Retinal pigment epithelial cell (primary cell): ENCODE measurements around the gene RTF1.

Experiments used
- DNase-seq: peaks from one replicate; pipeline ENCODE4 v3.0.0-alpha.2; 2010; ENCODE audit warnings: low read depth
- H3K4me3 ChIP-seq: 2 replicates; pipeline ENCODE4 v1.5.1; 2011; ENCODE audit warnings: mild to moderate bottlenecking, low read length, control low read depth, moderate library complexity
- CTCF ChIP-seq: conservative IDR thresholded peaks from 2 replicates; pipeline ENCODE4 v1.5.1; 2011; ENCODE audit warnings: low read depth, low read length, control low read depth, inconsistent platforms

Gene RTF1

GRCh38 chr15:41487381-41487780 is 70.5 kb downstream of the RTF1 start:
- TF ChIP-seq CTCF: no peak
- H3K4me3 ChIP-seq: no peak overlapping the region
- no peak for DNase-seq

DNA sequence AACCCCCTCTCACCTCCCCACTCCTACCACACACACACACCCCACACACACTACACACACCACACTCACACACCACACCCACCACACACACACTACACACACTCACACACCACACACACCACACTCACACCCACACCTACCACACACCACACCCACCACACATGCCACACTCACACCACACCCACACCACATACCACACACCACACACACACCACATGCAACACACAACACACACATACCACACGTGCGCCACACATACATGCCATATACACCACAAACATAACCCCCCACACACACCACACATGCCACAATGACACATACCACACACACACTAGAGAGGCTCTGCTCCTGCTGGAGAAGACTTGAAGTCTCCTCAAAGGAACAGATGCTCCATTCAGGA is 70.9 kb downstream of the RTF1 start:
- no peak overlapping the region for H3K4me3 ChIP-seq
- DNase-seq: no peak
- TF ChIP-seq CTCF: no peak

- H3K4me3 ChIP-seq: no peak overlapping the region
- DNase-seq: no peak
- TF ChIP-seq CTCF: no peak
Measured at GRCh38 chr15:41489641-41490040, 72.7 kb downstream of the RTF1 start.

DNA sequence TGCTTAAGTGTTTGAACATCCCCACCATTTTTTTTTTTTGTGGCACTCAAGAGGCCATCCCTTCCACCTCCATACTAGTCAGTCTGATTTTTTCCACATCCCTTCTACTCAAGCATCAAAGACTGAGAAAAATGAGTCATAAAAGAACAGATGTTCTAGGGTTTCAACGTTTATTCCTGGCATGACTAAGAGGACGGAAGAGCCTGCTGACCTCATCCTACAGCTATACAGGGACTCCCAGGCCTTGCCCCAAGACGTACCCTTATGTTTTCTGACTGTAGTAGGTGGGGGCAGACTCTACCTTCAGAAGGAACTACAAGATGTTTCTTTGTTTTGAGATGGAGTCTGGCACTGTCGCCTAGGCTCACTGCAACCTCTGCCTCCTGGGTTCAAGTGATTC is 73.5 kb downstream of the RTF1 start:
- peak; percentile 23 for DNase-seq
- no peak overlapping the region for H3K4me3 ChIP-seq
- TF ChIP-seq CTCF: no peak

GRCh38 chr15:41491889-41492288 is 75.0 kb downstream of the RTF1 start:
- no peak for TF ChIP-seq CTCF
- H3K4me3 ChIP-seq: no peak overlapping the region
- no peak for DNase-seq

DNA sequence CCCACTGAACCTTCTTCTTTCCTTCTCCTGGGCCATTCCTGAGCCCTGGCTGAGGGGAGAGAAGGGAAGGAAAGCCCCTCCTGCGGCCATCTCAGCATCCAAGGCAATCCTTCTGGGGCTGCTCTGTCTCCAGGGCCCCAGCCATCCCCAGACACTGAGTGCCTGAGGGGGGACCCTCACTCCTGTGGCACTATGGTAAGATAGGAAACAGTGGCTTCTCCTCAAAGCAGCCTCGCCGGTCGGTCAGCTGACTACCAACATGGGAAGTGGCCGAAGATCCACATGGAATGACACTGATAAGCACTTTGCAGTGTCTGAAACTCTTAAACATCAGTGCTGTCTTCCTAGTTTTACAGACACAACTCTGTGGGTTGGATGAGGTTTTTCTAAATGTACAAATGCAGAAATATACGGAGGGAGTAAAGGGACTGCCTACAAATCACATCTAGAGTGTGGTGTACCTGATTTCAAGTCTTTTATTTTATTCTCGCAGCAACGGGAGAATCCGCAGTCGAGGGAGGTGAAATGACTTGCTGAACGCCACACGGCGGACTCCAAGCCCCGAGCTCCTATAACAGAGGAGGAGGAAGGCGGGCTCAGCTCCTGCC is 75.8 kb downstream of the RTF1 start:
- TF ChIP-seq CTCF: no peak
- no peak for DNase-seq
- H3K4me3 ChIP-seq: peak overlapping the region; percentile 53

- no peak for DNase-seq
- no peak for TF ChIP-seq CTCF
Measured at GRCh38 chr15:41493205-41493901, 76.5 kb downstream of the RTF1 start, which contains the start of gene ITPKA. ITPKA (plus strand) TSS chr15:41493874; CDS start chr15:41493928, 54 bp downstream.

More at GRCh38 chr15:41493205-41493901, 76.5 kb downstream of the RTF1 start, which contains the start of gene ITPKA:
- peak within 1 kb of the TSS; percentile 53 for H3K4me3 ChIP-seq
